GM21717 (cell line): ENCODE measurements around the gene CCDC24.

ENCODE experiments used
- ATAC-seq: cut with Tn5 transposase; IDR thresholded peaks from one replicate; pipeline ENCODE4 v1.9.1; 2021; ENCODE audit warnings: mild to moderate bottlenecking, moderate library complexity; ENCODE audit not compliant: unreplicated experiment

The CCDC24 gene

DNA sequence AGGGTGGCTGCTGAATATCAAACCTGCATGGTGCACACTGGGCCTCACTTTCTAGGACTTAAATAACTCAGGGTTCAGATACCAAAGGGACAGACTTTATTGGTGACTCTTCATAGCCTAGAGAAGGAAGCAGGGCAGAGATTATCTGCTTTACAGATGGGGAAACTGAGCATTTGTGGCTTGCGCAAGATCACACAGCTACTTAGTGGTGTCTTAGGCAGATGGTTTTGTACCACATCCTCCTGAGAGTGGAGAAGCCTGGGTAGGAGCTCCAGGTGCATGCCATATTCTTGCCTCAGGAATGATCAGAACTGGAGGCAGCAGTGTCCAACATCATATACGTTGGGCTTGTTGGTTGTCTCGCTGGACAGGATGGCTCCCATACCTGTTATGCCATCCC is 28.4 kb upstream of the CCDC24 start:
- ATAC-seq = no peak

- ATAC-seq = no peak
These were observed 27.5 kb upstream of the CCDC24 start for GRCh38 chr1:43963890-43964289.

DNA sequence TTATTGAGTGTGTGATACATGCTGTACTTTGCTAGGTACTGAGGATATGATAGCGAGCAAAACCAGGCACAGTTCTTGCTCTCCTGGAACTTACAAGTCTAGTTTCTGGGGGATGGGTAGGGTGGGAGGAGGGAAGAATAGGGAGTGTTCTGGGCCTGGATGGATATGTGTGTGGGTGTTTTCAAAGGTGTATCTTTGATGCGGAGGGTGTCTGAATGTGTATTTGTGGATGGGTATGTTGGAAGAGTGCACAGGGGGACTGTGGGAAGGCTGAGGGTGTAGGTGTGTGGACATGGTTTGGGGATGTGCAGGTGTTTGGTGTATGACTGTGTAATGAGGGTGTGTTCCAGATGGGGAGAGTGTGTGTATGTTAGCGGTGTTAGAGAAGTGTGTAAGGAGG is 26.1 kb upstream of the CCDC24 start:
- ATAC-seq = no peak

GRCh38 chr1:43968348-43968948 is 23.0 kb upstream of the CCDC24 start:
- no peak for ATAC-seq

DNA sequence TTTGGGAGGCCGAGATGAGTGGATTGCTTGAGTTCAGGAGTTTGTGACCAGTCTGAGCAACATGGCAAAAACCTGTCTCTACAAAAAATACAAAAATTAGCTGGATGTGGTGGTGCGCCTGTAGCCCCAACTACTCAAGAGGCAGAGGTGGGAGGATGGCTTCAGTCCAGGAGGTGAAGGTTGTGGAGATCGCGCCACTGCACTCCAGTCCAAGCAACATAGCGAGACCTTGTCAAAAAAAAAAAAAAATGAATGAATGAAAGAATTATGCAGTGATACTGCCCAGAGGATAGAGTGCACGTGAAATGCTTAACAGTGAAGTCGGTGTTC is 22.0 kb upstream of the CCDC24 start:
- ATAC-seq = no peak

- ATAC-seq = peak; percentile 62
These were observed 21.5 kb upstream of the CCDC24 start, which contains the start of gene DPH2 for GRCh38 chr1:43969746-43970466. Gene DPH2 (plus strand): TSS chr1:43970010. CDS start chr1:43970176, 166 bp downstream.

DNA sequence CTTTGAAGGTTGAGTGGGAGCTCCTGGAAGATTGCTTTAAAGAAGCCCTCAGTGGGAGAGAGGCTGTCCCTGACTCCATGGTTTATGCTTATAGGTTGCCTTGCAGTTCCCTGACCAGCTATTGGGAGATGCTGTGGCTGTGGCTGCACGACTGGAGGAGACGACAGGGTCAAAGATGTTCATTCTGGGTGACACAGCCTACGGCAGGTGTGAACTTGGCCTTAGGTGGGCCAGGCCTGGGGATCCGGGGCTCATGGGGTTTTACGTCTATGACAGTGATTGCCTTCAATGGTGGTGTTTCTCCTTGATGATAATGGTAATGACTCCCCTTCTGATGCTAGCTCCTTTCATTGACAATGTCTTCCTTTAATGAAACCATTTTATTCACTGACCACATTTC is 20.9 kb upstream of the CCDC24 start:
- ATAC-seq = no peak

- ATAC-seq = no peak
These were observed 20.5 kb upstream of the CCDC24 start for GRCh38 chr1:43970911-43971310.

- ATAC-seq = no peak
These were observed 19.9 kb upstream of the CCDC24 start for GRCh38 chr1:43971336-43971980.

- ATAC-seq = no peak
These were observed 17.4 kb upstream of the CCDC24 start for GRCh38 chr1:43973981-43974442.

- peak; percentile 58 for ATAC-seq
These were observed 16.8 kb upstream of the CCDC24 start, which contains the start of gene ATP6V0B for GRCh38 chr1:43974443-43975248. Gene ATP6V0B (plus strand): TSS chr1:43974960. CDS start chr1:43975041, 81 bp downstream.

DNA sequence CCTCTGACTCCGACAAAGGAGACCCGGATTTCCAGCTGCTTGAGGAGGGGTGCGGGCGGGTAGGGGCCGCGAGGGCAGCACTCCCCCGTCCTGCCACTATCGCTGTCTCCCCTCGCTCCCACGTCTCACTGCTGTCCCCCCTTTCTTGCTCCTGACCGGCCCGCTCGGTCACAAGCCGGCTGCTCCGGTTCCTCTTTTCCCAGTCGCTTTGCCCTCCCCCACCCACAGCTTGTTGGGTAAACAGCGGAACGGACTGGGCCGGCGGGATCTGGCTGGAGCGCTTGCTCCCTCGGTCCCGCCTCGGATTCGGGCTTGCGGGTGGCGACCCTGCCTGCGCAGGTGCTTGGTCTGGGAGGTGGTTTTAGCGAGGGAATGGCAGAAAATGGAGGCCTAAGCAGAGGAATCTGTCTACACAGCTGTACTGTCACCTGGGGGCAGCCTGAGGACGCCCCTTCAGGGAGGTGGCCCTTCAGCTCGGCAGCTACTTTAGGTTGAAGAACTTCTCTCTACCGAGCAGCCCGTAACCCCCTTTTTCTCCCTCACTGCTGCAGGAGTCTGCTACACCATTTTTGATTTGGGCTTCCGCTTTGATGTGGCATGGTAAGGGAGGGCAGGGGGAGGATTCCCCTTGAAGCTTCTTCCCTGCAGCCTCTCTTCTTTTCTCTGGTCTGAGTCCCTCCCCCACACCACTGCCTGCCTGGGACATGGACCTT is 16.0 kb upstream of the CCDC24 start:
- ATAC-seq = no peak

DNA sequence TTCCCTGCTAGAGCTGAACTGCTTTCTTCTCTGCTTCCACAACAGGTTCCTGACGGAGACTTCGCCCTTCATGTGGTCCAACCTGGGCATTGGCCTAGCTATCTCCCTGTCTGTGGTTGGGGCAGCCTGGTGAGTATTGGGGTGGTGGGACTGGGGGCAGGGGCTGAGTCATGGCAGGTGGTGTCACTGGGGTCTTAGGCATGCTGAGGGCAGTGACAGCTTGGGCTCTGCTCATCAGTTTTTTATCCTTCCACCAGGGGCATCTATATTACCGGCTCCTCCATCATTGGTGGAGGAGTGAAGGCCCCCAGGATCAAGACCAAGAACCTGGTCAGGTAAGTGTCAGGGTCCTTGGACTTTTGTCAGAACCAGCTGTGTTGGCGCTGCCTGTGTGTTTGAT is 15.4 kb upstream of the CCDC24 start:
- no peak for ATAC-seq

GRCh38 chr1:43976890-43977289 is 14.5 kb upstream of the CCDC24 start:
- no peak for ATAC-seq

- no peak for ATAC-seq
These were observed 13.8 kb upstream of the CCDC24 start for GRCh38 chr1:43977376-43978263.

GRCh38 chr1:43978264-43978550 is 13.2 kb upstream of the CCDC24 start:
- ATAC-seq = no peak

DNA sequence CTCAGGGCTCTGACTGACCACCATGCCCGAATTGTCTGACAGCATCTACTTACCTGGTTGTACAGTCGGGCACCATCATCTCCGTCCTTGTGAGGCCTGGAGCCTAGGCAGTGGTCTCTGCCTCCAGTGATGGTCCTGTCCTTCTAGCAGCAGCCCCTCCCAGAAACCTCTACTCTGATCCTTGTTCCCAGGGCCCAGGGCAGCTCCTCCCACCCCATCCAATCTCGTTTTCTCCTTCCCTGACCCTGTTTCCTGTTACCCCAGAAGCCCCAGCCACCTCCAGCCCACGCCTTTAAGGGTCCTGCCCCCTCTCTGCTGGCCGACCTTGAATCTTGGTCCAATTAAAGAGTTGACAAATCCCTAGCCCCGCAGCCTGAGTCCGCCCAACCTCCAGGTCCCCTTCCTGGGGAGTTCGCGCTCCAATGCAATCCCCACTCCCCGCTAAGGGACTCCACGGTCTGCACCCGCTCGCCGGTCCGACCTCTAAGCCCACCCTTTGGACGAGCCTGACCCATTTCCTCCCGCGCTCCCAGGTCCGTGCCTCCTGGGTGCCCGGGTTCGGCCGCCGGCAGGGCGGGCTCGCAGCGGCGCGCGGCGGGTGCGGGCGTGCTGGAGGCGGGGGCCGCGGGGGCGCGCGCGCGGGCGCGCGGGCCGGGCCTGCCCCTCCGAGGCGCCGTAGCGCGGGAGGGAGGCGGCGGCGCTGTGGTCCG is 12.7 kb upstream of the CCDC24 start, which contains the start of gene B4GALT2:
TSS of gene B4GALT2 (plus strand) at position 660 of the 710 bp plus-strand sequence. CDS start 1,951 bp downstream, outside the sequence.
- ATAC-seq = no peak

GRCh38 chr1:43979261-43979527 is 12.2 kb upstream of the CCDC24 start:
- ATAC-seq = no peak

DNA sequence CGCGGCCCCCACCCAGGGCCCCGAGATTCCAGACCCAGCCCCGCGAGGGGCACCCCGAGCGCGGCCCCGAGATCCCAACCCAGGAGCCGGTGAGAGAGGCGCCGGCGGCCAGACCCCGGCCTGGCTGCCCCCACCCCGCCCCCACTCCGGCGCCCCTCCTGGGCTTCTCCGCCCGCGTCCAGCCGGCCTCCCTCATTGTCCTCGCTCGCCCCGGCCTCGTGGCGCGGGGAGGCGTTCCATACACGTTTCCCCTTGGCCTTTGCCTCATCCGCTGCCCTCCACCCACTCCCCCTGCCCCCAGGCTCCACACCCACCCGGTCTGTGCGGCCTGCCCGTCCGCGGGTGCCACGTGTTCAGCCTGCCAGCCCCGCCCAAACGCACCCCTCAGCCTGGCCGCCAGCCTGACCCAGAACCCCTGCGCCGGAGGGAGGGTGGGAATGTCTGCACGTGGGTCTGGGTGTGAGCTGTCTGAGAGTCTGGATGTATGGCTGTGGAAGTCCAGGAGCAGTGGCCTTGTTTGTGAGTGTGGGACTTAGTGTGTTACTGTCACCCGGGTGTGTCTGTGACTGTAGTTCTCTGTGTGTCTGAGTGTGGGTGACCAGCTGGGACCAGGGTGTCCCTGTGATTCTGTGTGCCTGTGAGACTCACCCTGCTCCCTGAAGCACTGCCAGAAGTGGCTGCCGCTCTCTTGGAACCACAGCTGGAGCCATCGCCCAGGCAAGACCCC is 11.7 kb upstream of the CCDC24 start:
- no peak for ATAC-seq
